ENCODE results near the gene GALNT17.

Gene GALNT17

GRCh38 chr7:71112436-71112835, 19.5 kb upstream of the GALNT17 start:
- Histone ChIP-seq H3K79me2 (ENCODE audit: insufficient read depth, low read length) (no peaks in the 10 kb centered on the region), H3K4me3 (ENCODE audit: low read depth in 1 of 2, low read length in 2 of 2) (no peak overlapping the region), H3K4me1 (ENCODE audit: insufficient read depth, low read length) (no peaks in the 10 kb centered on the region), H2AFZ (ENCODE audit: low read depth, low read length) (no peak overlapping the region), H4K20me1 (ENCODE audit: insufficient read depth, low read length) (no peaks in the 10 kb centered on the region), H3K36me3 (ENCODE audit: insufficient read depth, low read length) (no peaks in the 10 kb centered on the region), H3K27me3 (ENCODE audit: insufficient read depth, low read length, poor library complexity) (no peaks in the 10 kb centered on the region), H3K9me3 (ENCODE audit: insufficient read depth, low read length, severe bottlenecking) (peaks cover 2% of the 10 kb centered on the region), H3K4me2 (ENCODE audit: insufficient read depth, low read length) (no peak overlapping the region), H3K9ac (ENCODE audit: low read depth, low read length) (no peak overlapping the region), H3K27ac (ENCODE audit: low read length) (no peak overlapping the region)
- ATAC-seq (ENCODE audit: insufficient read depth, low read depth): no peak
- no peak for DNase-seq
- TF ChIP-seq CTCF (IDR thresholded peaks at IDR 0.05; ENCODE audit: borderline replicate concordance, extremely low read depth, low read length, poor library complexity, severe bottlenecking) (no peak), EZH2 (IDR thresholded peaks at IDR 0.05; ENCODE audit: borderline replicate concordance, low read depth, low read length, severe bottlenecking) (no peak)

- Histone ChIP-seq H3K9me3 (ENCODE audit: insufficient read depth, low read length, severe bottlenecking) (no peaks in the 10 kb centered on the region), H3K36me3 (ENCODE audit: insufficient read depth, low read length) (no peaks in the 10 kb centered on the region), H4K20me1 (ENCODE audit: insufficient read depth, low read length) (no peaks in the 10 kb centered on the region), H3K4me2 (ENCODE audit: insufficient read depth, low read length) (no peak overlapping the region), H3K4me3 (ENCODE audit: low read depth in 1 of 2, low read length in 2 of 2) (no peak overlapping the region), H3K27ac (ENCODE audit: low read length) (no peak overlapping the region), H3K27me3 (ENCODE audit: insufficient read depth, low read length, poor library complexity) (no peaks in the 10 kb centered on the region), H2AFZ (ENCODE audit: low read depth, low read length) (no peak overlapping the region), H3K9ac (ENCODE audit: low read depth, low read length) (no peak overlapping the region), H3K79me2 (ENCODE audit: insufficient read depth, low read length) (no peaks in the 10 kb centered on the region), H3K4me1 (ENCODE audit: insufficient read depth, low read length) (no peaks in the 10 kb centered on the region)
- ATAC-seq (ENCODE audit: insufficient read depth, low read depth): no peak
- DNase-seq: no peak
- TF ChIP-seq EZH2 (IDR thresholded peaks at IDR 0.05; ENCODE audit: borderline replicate concordance, low read depth, low read length, severe bottlenecking) (no peak), CTCF (IDR thresholded peaks at IDR 0.05; ENCODE audit: borderline replicate concordance, extremely low read depth, low read length, poor library complexity, severe bottlenecking) (no peak)
Measured at GRCh38 chr7:71120096-71120495, 11.8 kb upstream of the GALNT17 start.

GRCh38 chr7:71129126-71129525, 2.8 kb upstream of the GALNT17 start:
- no peak overlapping the region for H2AFZ ChIP-seq (ENCODE audit: low read depth, low read length)
- H3K36me3 ChIP-seq (ENCODE audit: insufficient read depth, low read length): no peaks in the 10 kb centered on the region
- H3K4me1 ChIP-seq (ENCODE audit: insufficient read depth, low read length): no peaks in the 10 kb centered on the region
- no peaks in the 10 kb centered on the region for H3K27me3 ChIP-seq (ENCODE audit: insufficient read depth, low read length, poor library complexity)
- H3K4me3 ChIP-seq (ENCODE audit: low read depth in 1 of 2, low read length in 2 of 2): no peak overlapping the region
- no peak overlapping the region for H3K9ac ChIP-seq (ENCODE audit: low read depth, low read length)
- H3K79me2 ChIP-seq (ENCODE audit: insufficient read depth, low read length): no peaks in the 10 kb centered on the region
- no peak for DNase-seq
- no peak overlapping the region for H3K4me2 ChIP-seq (ENCODE audit: insufficient read depth, low read length)
- TF ChIP-seq CTCF (IDR thresholded peaks at IDR 0.05; ENCODE audit: borderline replicate concordance, extremely low read depth, low read length, poor library complexity, severe bottlenecking) (no peak), EZH2 (IDR thresholded peaks at IDR 0.05; ENCODE audit: borderline replicate concordance, low read depth, low read length, severe bottlenecking) (no peak)
- H3K27ac ChIP-seq (ENCODE audit: low read length): no peak overlapping the region
- ATAC-seq (ENCODE audit: insufficient read depth, low read depth): no peak
- no peaks in the 10 kb centered on the region for H3K9me3 ChIP-seq (ENCODE audit: insufficient read depth, low read length, severe bottlenecking)
- H4K20me1 ChIP-seq (ENCODE audit: insufficient read depth, low read length): no peaks in the 10 kb centered on the region

All from DND-41 (cell line).